GM21367 (cell line): ENCODE results near the gene RNF114.
"Not testable (repeated sequence)": the region's sequence is repeated elsewhere in the genome, so short reads cannot be mapped to it uniquely, and the experiment has no call there.

Source experiments
- ATAC-seq: cut with Tn5 transposase; IDR thresholded peaks from one replicate; pipeline ENCODE4 v1.9.1; 2021; ENCODE audit not compliant: unreplicated experiment

Gene RNF114

GRCh38 chr20:49925901-49926454, 10.2 kb upstream of the RNF114 start:
- ATAC-seq = no peak

GRCh38 chr20:49928411-49929141, 7.6 kb upstream of the RNF114 start:
- no peak for ATAC-seq

GRCh38 chr20:49929142-49929494, 7.1 kb upstream of the RNF114 start:
- ATAC-seq = no peak

- ATAC-seq = no peak
Observed at GRCh38 chr20:49935746-49936152, 448 bp upstream of the RNF114 start.

GRCh38 chr20:49937027-49937929, 1.1 kb downstream of the RNF114 start:
- ATAC-seq = no peak

GRCh38 chr20:49938173-49939163, 2.3 kb downstream of the RNF114 start:
- no peak for ATAC-seq

- ATAC-seq = no peak
Observed at GRCh38 chr20:49941456-49941855, 5.3 kb downstream of the RNF114 start.

- ATAC-seq = no peak
Observed at GRCh38 chr20:49942303-49942702, 6.1 kb downstream of the RNF114 start.

- ATAC-seq = no peak
Observed at GRCh38 chr20:49942942-49943341, 6.7 kb downstream of the RNF114 start.

GRCh38 chr20:49945306-49945700, 9.1 kb downstream of the RNF114 start:
- ATAC-seq = no peak

- ATAC-seq = no peak
Observed at GRCh38 chr20:49945701-49946477, 9.7 kb downstream of the RNF114 start.

GRCh38 chr20:49948178-49948577, 12.0 kb downstream of the RNF114 start:
- no peak for ATAC-seq

GRCh38 chr20:49948809-49949507, 12.8 kb downstream of the RNF114 start:
- ATAC-seq = no peak

- ATAC-seq = no peak
Observed at GRCh38 chr20:49951151-49951550, 15.0 kb downstream of the RNF114 start.

GRCh38 chr20:49955167-49955566, 19.0 kb downstream of the RNF114 start:
- ATAC-seq = no peak

GRCh38 chr20:49955830-49956396, 19.7 kb downstream of the RNF114 start:
- not testable (repeated sequence) for ATAC-seq

- ATAC-seq = no peak
Observed at GRCh38 chr20:49956689-49957088, 20.5 kb downstream of the RNF114 start.

GRCh38 chr20:49957089-49957938, 21.1 kb downstream of the RNF114 start:
- ATAC-seq = not testable (repeated sequence)
